ENCODE measurements around the gene NFYC.

GRCh38 chr1:40679165-40679953 lies 12.1 kb upstream of the NFYC start:
- TF ChIP-seq CTCF (IDR thresholded peaks at IDR 0.05): no peak
- no peak for TF ChIP-seq POLR2A (IDR thresholded peaks at IDR 0.05)
